GM18867 (cell line): Measurements from ENCODE around the gene FAM174C.

Experiments
- ATAC-seq: cut with Tn5 transposase; IDR thresholded peaks from one replicate; pipeline ENCODE4 v1.9.1; 2021; ENCODE audit warnings: mild to moderate bottlenecking, moderate library complexity; ENCODE audit not compliant: unreplicated experiment

The FAM174C gene

GRCh38 chr19:1272423-1273262 is 2.7 kb upstream of the FAM174C start:
- no peak for ATAC-seq

GRCh38 chr19:1273263-1274041 is 1.9 kb upstream of the FAM174C start:
- ATAC-seq: no peak

- ATAC-seq: no peak
These were observed 1.1 kb upstream of the FAM174C start for GRCh38 chr19:1274081-1274851.

GRCh38 chr19:1274852-1275259 is 474 bp upstream of the FAM174C start:
- no peak for ATAC-seq

GRCh38 chr19:1275976-1276627 is 772 bp downstream of the FAM174C start:
- no peak for ATAC-seq

GRCh38 chr19:1276628-1277022 is 1.3 kb downstream of the FAM174C start:
- ATAC-seq: no peak

- no peak for ATAC-seq
These were observed 1.7 kb downstream of the FAM174C start for GRCh38 chr19:1277061-1277460.

- ATAC-seq: no peak
These were observed 2.7 kb downstream of the FAM174C start for GRCh38 chr19:1278074-1278473.

GRCh38 chr19:1278713-1279660 is 3.7 kb downstream of the FAM174C start:
- no peak for ATAC-seq

- no peak for ATAC-seq
These were observed 4.5 kb downstream of the FAM174C start for GRCh38 chr19:1279782-1280341.

GRCh38 chr19:1280636-1281568 is 5.6 kb downstream of the FAM174C start:
- no peak for ATAC-seq

GRCh38 chr19:1281569-1282287 is 6.4 kb downstream of the FAM174C start:
- no peak for ATAC-seq

- no peak for ATAC-seq
These were observed 7.4 kb downstream of the FAM174C start for GRCh38 chr19:1282588-1283206.

GRCh38 chr19:1283207-1283916 is 8.0 kb downstream of the FAM174C start:
- no peak for ATAC-seq

GRCh38 chr19:1283917-1284292 is 8.6 kb downstream of the FAM174C start:
- no peak for ATAC-seq

GRCh38 chr19:1284293-1284978 is 9.1 kb downstream of the FAM174C start:
- no peak for ATAC-seq
